Fibroblast of lung (primary cell): Measurements from ENCODE around the gene PDCL3. TPM values are rescaled to one million over a fixed set of nuclear protein-coding genes. Genes with fewer than 3 reads are reported as not detected.

Source experiments
- DNase-seq, 2 donors: peaks; one replicate each; pipeline versions ENCODE4 v3.0.0 to v3.0.0-alpha.2; 2010; ENCODE audit warnings: low read depth in 2 of 2
- H2AFZ ChIP-seq: 2 replicates; pipeline ENCODE4 v1.5.1; 2012; ENCODE audit warnings: low read length, control low read depth, inconsistent platforms
- H3K27ac ChIP-seq: 2 replicates; pipeline ENCODE4 v1.5.1; 2011; ENCODE audit warnings: low read length, control low read depth; ENCODE audit not compliant: insufficient read depth
- H3K27me3 ChIP-seq: 2 replicates; pipeline ENCODE4 v1.5.1; 2011; ENCODE audit warnings: mild to moderate bottlenecking, low read length; ENCODE audit not compliant: control insufficient read depth, insufficient read depth
- H3K36me3 ChIP-seq: 2 replicates; pipeline ENCODE4 v1.5.1; 2011; ENCODE audit warnings: low read length; ENCODE audit not compliant: control insufficient read depth, insufficient read depth
- H3K4me1 ChIP-seq: 2 replicates; pipeline ENCODE4 v1.5.1; 2011; ENCODE audit warnings: low read length; ENCODE audit not compliant: control insufficient read depth, insufficient read depth; ENCODE audit errors: extremely low read depth
- H3K4me2 ChIP-seq: 2 replicates; pipeline ENCODE4 v1.5.1; 2011; ENCODE audit warnings: low read length, control low read depth; ENCODE audit not compliant: insufficient read depth; ENCODE audit errors: extremely low read depth
- H3K4me3 ChIP-seq, 4 experiments: fragments of 200-600 bp in 1 of 4; sonication (generic) in 1 of 4; replicated peaks in 1 of 4; 2 replicates each; pipeline ENCODE4 v1.5.1; 2011 to 2016; ENCODE audit warnings: low read length in 4 of 4, low read depth in 3 of 4, mild to moderate bottlenecking in 3 of 4, control low read depth in 2 of 4, inconsistent platforms in 1 of 4, mixed read lengths in 1 of 4; ENCODE audit not compliant: insufficient read depth in 1 of 4; ENCODE audit errors: control extremely low read depth in 1 of 4
- H3K79me2 ChIP-seq: 2 replicates; pipeline ENCODE4 v1.5.1; 2012; ENCODE audit warnings: mild to moderate bottlenecking, low read length, inconsistent platforms; ENCODE audit not compliant: control insufficient read depth, insufficient read depth
- H3K9ac ChIP-seq: 2 replicates; pipeline ENCODE4 v1.5.1; 2011; ENCODE audit warnings: mild to moderate bottlenecking, low read length, control low read depth; ENCODE audit not compliant: insufficient read depth
- H3K9me3 ChIP-seq: 2 replicates; pipeline ENCODE4 v1.5.1; 2012; ENCODE audit warnings: low read depth, low read length; ENCODE audit not compliant: control insufficient read depth, insufficient read depth
- H4K20me1 ChIP-seq: 2 replicates; pipeline ENCODE4 v1.5.1; 2011; ENCODE audit warnings: low read length; ENCODE audit not compliant: control insufficient read depth, insufficient read depth; ENCODE audit errors: extremely low read depth
- EZH2 ChIP-seq: IDR thresholded peaks from 2 replicates; pipeline ENCODE4 v1.5.1; 2012; ENCODE audit warnings: low read length, control low read depth, mild to moderate bottlenecking; ENCODE audit errors: missing control alignments
- polyA plus RNA-seq, 2 donors: library from polyadenylated mRNA; depleted of rRNA in 1 of 2; stranded (reverse) in 1 of 2; unstranded in 1 of 2; fragments of >200 nt; gene quantifications; 2 replicates each; pipeline ENCODE4 v1.2.1, GENCODE V29; 2011 to 2012; ENCODE audit warnings: missing spikeins in 1 of 2
- total RNA-seq: library from RNA; depleted of rRNA; stranded (reverse); fragments of >200 nt; gene quantifications from 2 replicates; pipeline ENCODE4 v1.2.1, GENCODE V29; 2014
- TF ChIP-seq, protein P1 (sequence below), 2 donors: IDR thresholded peaks in 1 of 2; conservative IDR thresholded peaks in 1 of 2; 1 replicate in 1 of 2; 2 replicates in 1 of 2; pipeline ENCODE4 v1.5.1; 2011 to 2012; ENCODE audit warnings: low read length in 2 of 2, control low read depth in 1 of 2, inconsistent platforms in 1 of 2, low read depth in 1 of 2, mild to moderate bottlenecking in 1 of 2

Gene PDCL3
- total and polyA plus RNA-seq, 2 donors (not counting 1 experiment from before 2014, with no cell fraction given) = 11.4 to 29.0 TPM

GRCh38 chr2:100529176-100529575 is 33.6 kb upstream of the PDCL3 start:
- TF ChIP-seq, protein P1, sequence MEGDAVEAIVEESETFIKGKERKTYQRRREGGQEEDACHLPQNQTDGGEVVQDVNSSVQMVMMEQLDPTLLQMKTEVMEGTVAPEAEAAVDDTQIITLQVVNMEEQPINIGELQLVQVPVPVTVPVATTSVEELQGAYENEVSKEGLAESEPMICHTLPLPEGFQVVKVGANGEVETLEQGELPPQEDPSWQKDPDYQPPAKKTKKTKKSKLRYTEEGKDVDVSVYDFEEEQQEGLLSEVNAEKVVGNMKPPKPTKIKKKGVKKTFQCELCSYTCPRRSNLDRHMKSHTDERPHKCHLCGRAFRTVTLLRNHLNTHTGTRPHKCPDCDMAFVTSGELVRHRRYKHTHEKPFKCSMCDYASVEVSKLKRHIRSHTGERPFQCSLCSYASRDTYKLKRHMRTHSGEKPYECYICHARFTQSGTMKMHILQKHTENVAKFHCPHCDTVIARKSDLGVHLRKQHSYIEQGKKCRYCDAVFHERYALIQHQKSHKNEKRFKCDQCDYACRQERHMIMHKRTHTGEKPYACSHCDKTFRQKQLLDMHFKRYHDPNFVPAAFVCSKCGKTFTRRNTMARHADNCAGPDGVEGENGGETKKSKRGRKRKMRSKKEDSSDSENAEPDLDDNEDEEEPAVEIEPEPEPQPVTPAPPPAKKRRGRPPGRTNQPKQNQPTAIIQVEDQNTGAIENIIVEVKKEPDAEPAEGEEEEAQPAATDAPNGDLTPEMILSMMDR (conservative IDR thresholded peaks at IDR 0.05 in 1 of 2, IDR thresholded peaks at IDR 0.05 in 1 of 2; ENCODE audit: low read depth in 1 of 2, low read length in 2 of 2) = no peak
- no peak for TF ChIP-seq EZH2
- no peak overlapping the region for H2AFZ ChIP-seq
- no peaks in the 10 kb centered on the region for H3K79me2 ChIP-seq
- H3K27me3 ChIP-seq = no peaks in the 10 kb centered on the region
- H3K9me3 ChIP-seq = no peaks in the 10 kb centered on the region
- no peak overlapping the region for H3K4me3 ChIP-seq
- no peak overlapping the region for H3K4me2 ChIP-seq
- H3K27ac ChIP-seq = no peak overlapping the region
- H4K20me1 ChIP-seq = no peaks in the 10 kb centered on the region
- H3K4me1 ChIP-seq = no peaks in the 10 kb centered on the region
- no peak overlapping the region for H3K9ac ChIP-seq
- no peak for DNase-seq
- no peaks in the 10 kb centered on the region for H3K36me3 ChIP-seq

- H4K20me1 ChIP-seq = no peaks in the 10 kb centered on the region
- no peaks in the 10 kb centered on the region for H3K9me3 ChIP-seq
- no peak overlapping the region for H3K9ac ChIP-seq
- H3K27ac ChIP-seq = no peak overlapping the region
- H2AFZ ChIP-seq = no peak overlapping the region
- no peak overlapping the region for H3K4me2 ChIP-seq
- no peak for DNase-seq
- no peak overlapping the region for H3K4me3 ChIP-seq
- H3K79me2 ChIP-seq = no peaks in the 10 kb centered on the region
- no peaks in the 10 kb centered on the region for H3K4me1 ChIP-seq
- no peaks in the 10 kb centered on the region for H3K27me3 ChIP-seq
- H3K36me3 ChIP-seq = no peaks in the 10 kb centered on the region
- TF ChIP-seq, protein P1 (conservative IDR thresholded peaks at IDR 0.05 in 1 of 2, IDR thresholded peaks at IDR 0.05 in 1 of 2; ENCODE audit: low read depth in 1 of 2, low read length in 2 of 2) = no peak
- no peak for TF ChIP-seq EZH2
Measured at GRCh38 chr2:100529900-100530299, 32.9 kb upstream of the PDCL3 start.

GRCh38 chr2:100535855-100536254 is 26.9 kb upstream of the PDCL3 start:
- no peaks in the 10 kb centered on the region for H3K27me3 ChIP-seq

More at GRCh38 chr2:100535855-100536254, 26.9 kb upstream of the PDCL3 start:
- no peak overlapping the region for H3K9ac ChIP-seq
- TF ChIP-seq, protein P1 (conservative IDR thresholded peaks at IDR 0.05 in 1 of 2, IDR thresholded peaks at IDR 0.05 in 1 of 2; ENCODE audit: low read depth in 1 of 2, low read length in 2 of 2) = no peak
- no peak for TF ChIP-seq EZH2
- H3K4me3 ChIP-seq = no peak overlapping the region
- H3K9me3 ChIP-seq = no peaks in the 10 kb centered on the region
- H3K4me1 ChIP-seq = no peaks in the 10 kb centered on the region
- H4K20me1 ChIP-seq = no peaks in the 10 kb centered on the region
- H3K79me2 ChIP-seq = no peaks in the 10 kb centered on the region
- H2AFZ ChIP-seq = no peak overlapping the region
- no peak overlapping the region for H3K4me2 ChIP-seq
- no peaks in the 10 kb centered on the region for H3K36me3 ChIP-seq
- H3K27ac ChIP-seq = no peak overlapping the region
- no peak for DNase-seq
